CD4-positive, alpha-beta T cell treated with Interleukin-4 for 1 hour (primary cell): ENCODE results near the gene SLC7A8.
"Not testable (repeated sequence)": the region's sequence is repeated elsewhere in the genome, so short reads cannot be mapped to it uniquely, and the experiment has no call there.

Experiments
- DNase-seq, 2 donors: peaks; one replicate each; pipeline ENCODE4 v3.0.0-alpha.2; 2020 to 2022

Gene SLC7A8

GRCh38 chr14:23112359-23113178 is 70.9 kb downstream of the SLC7A8 start:
- peak in 1 of 2 donors; percentile 39 for DNase-seq

- DNase-seq, result no peak
Measured at GRCh38 chr14:23110579-23111365, 72.7 kb downstream of the SLC7A8 start.

- DNase-seq, result no peak
Measured at GRCh38 chr14:23109769-23110168, 73.7 kb downstream of the SLC7A8 start.

- DNase-seq, result not testable (repeated sequence)
Measured at GRCh38 chr14:23108169-23108568, 75.3 kb downstream of the SLC7A8 start.

GRCh38 chr14:23107620-23108019 is 75.8 kb downstream of the SLC7A8 start:
- not testable (repeated sequence) for DNase-seq

- no peak for DNase-seq
Measured at GRCh38 chr14:23106747-23107045, 76.8 kb downstream of the SLC7A8 start.

- DNase-seq, result no peak
Measured at GRCh38 chr14:23105348-23105824, 78.1 kb downstream of the SLC7A8 start.

- DNase-seq, result no peak
Measured at GRCh38 chr14:23104591-23105347, 78.7 kb downstream of the SLC7A8 start, which contains the start of gene CIROP. TSS of gene CIROP (minus strand) at chr14:23104989. CDS start at chr14:23104920, 69 bp downstream.

- no peak for DNase-seq
Measured at GRCh38 chr14:23104070-23104590, 79.3 kb downstream of the SLC7A8 start.

GRCh38 chr14:23103581-23103980 is 79.9 kb downstream of the SLC7A8 start:
- DNase-seq, result no peak

- DNase-seq, result no peak
Measured at GRCh38 chr14:23102801-23103200, 80.7 kb downstream of the SLC7A8 start.

- DNase-seq, result no peak
Measured at GRCh38 chr14:23101986-23102625, 81.4 kb downstream of the SLC7A8 start.

GRCh38 chr14:23101213-23101970 is 82.1 kb downstream of the SLC7A8 start:
- DNase-seq, result no peak

- no peak for DNase-seq
Measured at GRCh38 chr14:23099212-23099861, 84.1 kb downstream of the SLC7A8 start.

- no peak for DNase-seq
Measured at GRCh38 chr14:23097786-23098185, 85.7 kb downstream of the SLC7A8 start.

GRCh38 chr14:23095196-23096108 is 88.0 kb downstream of the SLC7A8 start, which contains the start of gene C14orf119:
TSS of gene C14orf119 (plus strand) at chr14:23095505. CDS start at chr14:23097659, 2,154 bp downstream.
- DNase-seq, result peak; percentile 100

GRCh38 chr14:23094666-23095195 is 88.7 kb downstream of the SLC7A8 start, which contains the start of gene ACIN1:
TSS of gene ACIN1 (minus strand) at chr14:23095136. CDS start at chr14:23095112, 24 bp downstream.
- peak in 1 of 2 donors; percentile 85 for DNase-seq

- DNase-seq, result peak in 1 of 2 donors; percentile 86
Measured at GRCh38 chr14:23093991-23094665, 89.3 kb downstream of the SLC7A8 start.

GRCh38 chr14:23093526-23093925 is 89.9 kb downstream of the SLC7A8 start:
- DNase-seq, result no peak
